Tibial nerve (tissue), 4 donors: ENCODE measurements around the gene RNF141. TPM values are rescaled to one million over a fixed set of nuclear protein-coding genes. Genes with fewer than 3 reads are reported as not detected.
A peak's percentile ranks its signal among the peaks of the same experiment; 100 is the strongest.

Source experiments
- DNase-seq, 2 donors: peaks; one replicate each; pipeline ENCODE4 v3.0.0-alpha.2; 2019; ENCODE audit warnings: low spot score in 2 of 2
- H3K27ac ChIP-seq, 4 donors: fragments of 200-600 bp; sonication (generic) in 3 of 4; one replicate each; pipeline ENCODE4 v1.5.1; 2017 to 2019; ENCODE audit warnings: mild to moderate bottlenecking in 1 of 4
- H3K27me3 ChIP-seq, 2 donors: fragments of 200-600 bp; sonication (generic) in 1 of 2; one replicate each; pipeline versions ENCODE4 v1.5.1 to v1.6.0; 2017 to 2019
- H3K36me3 ChIP-seq, 3 donors: fragments of 200-600 bp; sonication (generic); one replicate each; pipeline ENCODE4 v1.5.1; 2018 to 2019
- H3K4me1 ChIP-seq, 4 donors: fragments of 200-600 bp; sonication (generic) in 3 of 4; one replicate each; pipeline ENCODE4 v1.5.1; 2017 to 2019
- H3K4me3 ChIP-seq, 4 donors: fragments of 200-600 bp; sonication (generic) in 3 of 4; one replicate each; pipeline ENCODE4 v1.5.1; 2017 to 2019; ENCODE audit warnings: mild to moderate bottlenecking in 1 of 4, moderate library complexity in 1 of 4
- H3K9me3 ChIP-seq, 4 donors: fragments of 200-600 bp; sonication (generic) in 3 of 4; one replicate each; pipeline ENCODE4 v1.5.1; 2017 to 2019
- EP300 ChIP-seq, 2 donors: sonication (generic); formaldehyde crosslinking; IDR thresholded peaks; one replicate each; pipeline ENCODE4 v1.6.1; 2017; ENCODE audit warnings: antibody characterized with exemption in 2 of 2, mild to moderate bottlenecking in 1 of 2
- POLR2A ChIP-seq, 2 donors: fragments of 450-650 bp; IDR thresholded peaks; one replicate each; pipeline ENCODE4 v1.6.1; 2017; ENCODE audit warnings: antibody characterized with exemption in 2 of 2, mild to moderate bottlenecking in 2 of 2, moderate library complexity in 2 of 2
- WGBS, 2 donors: methylation state at CpG; one replicate each; pipeline ENCODE4 v1.1.5; 2018; 5-methylcytosine and 5-hydroxymethylcytosine counted together
- total RNA-seq, 4 donors: library from RNA; depleted of rRNA; stranded (reverse); fragments of >200 nt; gene quantifications; one replicate each; pipeline ENCODE4 v1.1.0, GENCODE V29; 2016
- TF ChIP-seq, protein P1 (sequence below), 5 experiments: fragments of 200-600 bp in 3 of 5; fragments of 450-650 bp in 2 of 5; sonication (generic) in 3 of 5; IDR thresholded peaks; one replicate each; pipeline ENCODE4 v1.5.1; 2016 to 2019; ENCODE audit warnings: antibody characterized with exemption in 5 of 5, mild to moderate bottlenecking in 3 of 5, moderate library complexity in 2 of 5

RNF141 gene
- total RNA-seq, 4 donors from 2014 or later: 27.6 to 49.2 (median 40.5) TPM

DNA sequence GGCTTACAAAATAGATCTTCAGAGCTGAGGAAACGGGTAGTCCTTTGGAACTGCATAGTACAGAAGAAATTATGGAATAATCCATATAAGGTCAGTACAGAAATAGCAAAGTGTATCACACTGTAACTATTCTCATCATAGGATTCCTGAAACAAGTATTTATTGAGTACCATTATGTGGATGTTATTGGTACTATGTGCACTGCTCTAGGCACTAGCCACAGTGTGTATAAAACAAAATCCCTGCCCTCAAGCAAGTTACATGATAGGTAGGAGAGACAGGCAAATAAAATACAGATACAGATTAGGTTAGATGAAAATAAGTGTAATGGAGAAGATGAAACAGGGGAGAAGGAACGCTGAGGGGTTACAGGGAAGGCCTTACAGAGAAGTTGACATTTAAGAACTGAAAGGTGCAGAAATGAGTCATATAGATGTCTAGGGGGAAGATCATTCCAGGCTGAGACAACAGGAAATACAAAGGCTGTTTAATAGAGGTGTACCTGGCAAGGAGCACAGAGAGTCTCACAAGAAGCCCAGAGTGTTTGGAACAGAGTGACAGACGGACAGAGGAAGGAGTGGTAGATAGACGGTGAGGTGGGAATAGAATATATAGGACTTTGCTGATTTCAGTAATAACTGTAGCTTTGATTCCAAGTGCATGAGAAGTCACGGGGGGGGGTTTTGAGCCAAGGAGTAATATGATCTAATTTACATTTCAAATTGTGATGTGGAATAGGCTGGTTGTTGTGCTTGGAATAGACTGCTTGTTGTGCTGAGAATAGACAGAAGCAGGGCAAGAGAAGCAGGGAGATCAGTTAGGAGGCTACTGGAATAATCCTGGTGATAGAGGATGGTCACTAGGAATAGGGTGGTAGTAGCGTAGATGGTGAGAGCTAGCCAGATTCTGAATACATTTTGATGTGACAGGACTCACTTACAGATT is 13.7 kb downstream of the RNF141 start:
- Histone ChIP-seq H3K4me3 (no peak overlapping the region), H3K27me3 (no peaks in the 10 kb centered on the region), H3K4me1 (peaks cover 0 to 10% (median 0%) of the 10 kb centered on the region in 4 donors), H3K36me3 (peaks cover 4 to 80% (median 8%) of the 10 kb centered on the region in 3 donors), H3K9me3 (no peaks in the 10 kb centered on the region), H3K27ac (no peak overlapping the region)
- WGBS, 2 donors: 67 to 68% methylated on average over 6 of the region's 6 CpGs
- TF ChIP-seq EP300 (IDR thresholded peaks at IDR 0.05): no peak
- TF ChIP-seq, protein P1, sequence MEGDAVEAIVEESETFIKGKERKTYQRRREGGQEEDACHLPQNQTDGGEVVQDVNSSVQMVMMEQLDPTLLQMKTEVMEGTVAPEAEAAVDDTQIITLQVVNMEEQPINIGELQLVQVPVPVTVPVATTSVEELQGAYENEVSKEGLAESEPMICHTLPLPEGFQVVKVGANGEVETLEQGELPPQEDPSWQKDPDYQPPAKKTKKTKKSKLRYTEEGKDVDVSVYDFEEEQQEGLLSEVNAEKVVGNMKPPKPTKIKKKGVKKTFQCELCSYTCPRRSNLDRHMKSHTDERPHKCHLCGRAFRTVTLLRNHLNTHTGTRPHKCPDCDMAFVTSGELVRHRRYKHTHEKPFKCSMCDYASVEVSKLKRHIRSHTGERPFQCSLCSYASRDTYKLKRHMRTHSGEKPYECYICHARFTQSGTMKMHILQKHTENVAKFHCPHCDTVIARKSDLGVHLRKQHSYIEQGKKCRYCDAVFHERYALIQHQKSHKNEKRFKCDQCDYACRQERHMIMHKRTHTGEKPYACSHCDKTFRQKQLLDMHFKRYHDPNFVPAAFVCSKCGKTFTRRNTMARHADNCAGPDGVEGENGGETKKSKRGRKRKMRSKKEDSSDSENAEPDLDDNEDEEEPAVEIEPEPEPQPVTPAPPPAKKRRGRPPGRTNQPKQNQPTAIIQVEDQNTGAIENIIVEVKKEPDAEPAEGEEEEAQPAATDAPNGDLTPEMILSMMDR (IDR thresholded peaks at IDR 0.05): no peak
- TF ChIP-seq POLR2A (IDR thresholded peaks at IDR 0.05): no peak
- DNase-seq: no peak

GRCh38 chr11:10524471-10524870 is 16.5 kb downstream of the RNF141 start:
- H3K27ac ChIP-seq: no peak overlapping the region

DNA sequence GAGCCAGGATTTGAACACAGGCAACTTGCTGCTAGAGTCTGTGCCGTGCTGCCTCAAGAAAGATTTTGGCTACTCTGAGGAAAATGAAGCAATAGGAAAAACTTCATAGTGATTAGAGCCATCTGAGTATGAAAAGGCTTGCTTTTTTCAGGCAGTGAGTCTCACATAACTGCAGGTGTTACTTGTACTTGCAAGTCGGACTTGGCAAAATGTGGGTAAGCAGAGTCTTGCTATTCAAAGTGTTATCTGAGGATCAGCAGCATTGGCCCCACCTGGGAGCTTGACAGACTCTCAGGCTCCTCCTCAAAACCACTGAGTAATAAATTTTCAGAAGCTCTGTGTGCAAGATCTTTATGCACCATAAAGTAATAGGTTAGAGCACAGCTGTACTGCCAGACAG is 18.1 kb downstream of the RNF141 start:
- H3K27me3 ChIP-seq: no peaks in the 10 kb centered on the region
- peaks cover 0 to 13% (median 0%) of the 10 kb centered on the region in 4 donors for H3K4me1 ChIP-seq
- peak overlapping the region in 1 of 4 donors; percentile 46 for H3K27ac ChIP-seq
- peaks cover 0 to 82% (median 0%) of the 10 kb centered on the region in 3 donors for H3K36me3 ChIP-seq
- 43 to 51% methylated on average over 2 of the region's 2 CpGs for WGBS, 2 donors
- H3K4me3 ChIP-seq: no peak overlapping the region
- no peaks in the 10 kb centered on the region for H3K9me3 ChIP-seq
- TF ChIP-seq POLR2A (IDR thresholded peaks at IDR 0.05) (no peak), EP300 (IDR thresholded peaks at IDR 0.05) (no peak)
- TF ChIP-seq, protein P1 (IDR thresholded peaks at IDR 0.05): no peak
- DNase-seq: no peak

More at GRCh38 chr11:10524471-10524870, 16.5 kb downstream of the RNF141 start:
- H3K36me3 ChIP-seq: peaks cover 0 to 82% (median 3%) of the 10 kb centered on the region in 3 donors
- H3K4me3 ChIP-seq: no peak overlapping the region
- H3K27me3 ChIP-seq: no peaks in the 10 kb centered on the region
- no peaks in the 10 kb centered on the region for H3K9me3 ChIP-seq
- peaks cover 0 to 13% (median 0%) of the 10 kb centered on the region in 4 donors for H3K4me1 ChIP-seq
- WGBS, 2 donors: 74 to 80% methylated on average over 1 of the region's 1 CpG
- TF ChIP-seq, protein P1 (IDR thresholded peaks at IDR 0.05): no peak
- TF ChIP-seq POLR2A (IDR thresholded peaks at IDR 0.05): no peak
- TF ChIP-seq EP300 (IDR thresholded peaks at IDR 0.05): no peak
- DNase-seq: no peak

DNA sequence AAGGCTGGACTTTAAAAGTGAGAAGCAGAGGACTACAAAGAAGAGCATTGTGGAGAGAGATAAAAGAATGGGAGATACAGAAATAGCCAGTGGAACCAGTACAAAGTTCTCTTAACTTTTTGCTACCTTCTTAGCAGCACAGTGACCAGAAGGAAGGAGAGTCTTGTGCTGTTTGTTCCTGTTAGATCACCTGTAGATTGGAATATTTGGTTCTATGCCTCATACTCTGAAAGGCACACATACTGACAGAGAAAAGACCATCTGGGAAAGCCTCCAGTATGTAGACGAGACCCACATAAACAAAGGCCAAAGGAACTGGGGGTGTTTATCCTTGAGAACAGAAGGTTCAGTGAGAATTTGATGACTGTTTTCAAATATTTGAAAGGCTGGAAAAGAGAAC is 18.7 kb downstream of the RNF141 start:
- H3K4me1 ChIP-seq: peaks cover 0 to 13% (median 0%) of the 10 kb centered on the region in 4 donors
- peak overlapping the region in 1 of 4 donors; percentile 46 for H3K27ac ChIP-seq
- H3K36me3 ChIP-seq: peaks cover 0 to 77% (median 0%) of the 10 kb centered on the region in 3 donors
- no peak for DNase-seq
- no peaks in the 10 kb centered on the region for H3K9me3 ChIP-seq
- H3K27me3 ChIP-seq: no peaks in the 10 kb centered on the region
- WGBS, 2 donors: 20 to 35% methylated on average over 1 of the region's 1 CpG
- no peak for TF ChIP-seq EP300 (IDR thresholded peaks at IDR 0.05)
- TF ChIP-seq POLR2A (IDR thresholded peaks at IDR 0.05): no peak
- TF ChIP-seq, protein P1 (IDR thresholded peaks at IDR 0.05): no peak
- no peak overlapping the region for H3K4me3 ChIP-seq

- Histone ChIP-seq H3K4me3 (no peak overlapping the region), H3K4me1 (peaks cover 0 to 13% (median 0%) of the 10 kb centered on the region in 4 donors), H3K27ac (no peak overlapping the region), H3K36me3 (peaks cover 0 to 61% (median 0%) of the 10 kb centered on the region in 3 donors), H3K9me3 (no peaks in the 10 kb centered on the region), H3K27me3 (no peaks in the 10 kb centered on the region)
- 91 to 95% methylated on average over 2 of the region's 2 CpGs for WGBS, 2 donors
- TF ChIP-seq POLR2A (IDR thresholded peaks at IDR 0.05) (no peak), EP300 (IDR thresholded peaks at IDR 0.05) (no peak)
- TF ChIP-seq, protein P1 (IDR thresholded peaks at IDR 0.05): no peak
- DNase-seq: no peak
Measured at GRCh38 chr11:10520562-10520961, 20.4 kb downstream of the RNF141 start.
